HepG2 (cell line): ENCODE data around the gene ARL10. TPM values are rescaled to one million over a fixed set of nuclear protein-coding genes. Genes with fewer than 3 reads are reported as not detected.

Experiments used
- CEBPG ChIP-seq: IDR thresholded peaks from 2 replicates; pipeline ENCODE4 v1.6.1; 2016
- FLYWCH1 ChIP-seq: sonication (generic); formaldehyde crosslinking; IDR thresholded peaks from 2 replicates; pipeline ENCODE4 v1.8.1; 2023; ENCODE audit warnings: mild to moderate bottlenecking, missing genetic modification reagents
- JARID2 ChIP-seq: sonication (generic); formaldehyde crosslinking; IDR thresholded peaks from 2 replicates; pipeline ENCODE4 v1.8.1; 2023; ENCODE audit warnings: missing genetic modification reagents, inconsistent platforms; ENCODE audit not compliant: insufficient replicate concordance
- KDM5B ChIP-seq: sonication (generic); formaldehyde crosslinking; IDR thresholded peaks from 2 replicates; pipeline ENCODE4 v1.4.0; 2020; ENCODE audit warnings: missing genetic modification reagents, mild to moderate bottlenecking, borderline replicate concordance
- MTF2 ChIP-seq: sonication (generic); formaldehyde crosslinking; IDR thresholded peaks from 2 replicates; pipeline ENCODE4 v1.5.0; 2020; ENCODE audit warnings: missing genetic modification reagents, borderline replicate concordance
- MYC ChIP-seq: sonication (generic); formaldehyde crosslinking; IDR thresholded peaks from 2 replicates; pipeline ENCODE4 v1.9.0; 2021; ENCODE audit warnings: missing genetic modification reagents, borderline replicate concordance
- NFYB ChIP-seq: sonication (generic); formaldehyde crosslinking; IDR thresholded peaks from 2 replicates; pipeline ENCODE4 v1.4.0; 2020; ENCODE audit warnings: missing genetic modification reagents
- PRMT3 ChIP-seq: sonication (generic); formaldehyde crosslinking; IDR thresholded peaks from 2 replicates; pipeline ENCODE4 v1.8.1; 2022; ENCODE audit warnings: low read depth, mild to moderate bottlenecking, moderate library complexity, missing genetic modification reagents, borderline replicate concordance
- RBM39 ChIP-seq: fragments of 200-400 bp; formaldehyde crosslinking; IDR thresholded peaks from one replicate; pipeline ENCODE4 v1.6.1; 2018; ENCODE audit warnings: antibody characterized with exemption, mild to moderate bottlenecking, low read depth, low read length; ENCODE audit not compliant: poor library complexity, severe bottlenecking
- RFX5 ChIP-seq: IDR thresholded peaks from 2 replicates; pipeline ENCODE4 v1.6.1; 2011; ENCODE audit warnings: low read depth, low read length, improper control_type of control experiment
- SMC3 ChIP-seq: IDR thresholded peaks from 2 replicates; pipeline ENCODE4 v1.6.1; 2011; ENCODE audit warnings: low read length, improper control_type of control experiment
- SOX6 ChIP-seq, 2 experiments: fragments of 450-650 bp in 1 of 2; sonication (generic) in 1 of 2; formaldehyde crosslinking in 1 of 2; IDR thresholded peaks; 2 replicates each; pipeline versions ENCODE4 v1.4.0 to v1.6.1; 2017 to 2020; ENCODE audit warnings: antibody characterized with exemption in 1 of 2, mild to moderate bottlenecking in 1 of 2, missing genetic modification reagents in 1 of 2
- TEAD3 ChIP-seq: optimal IDR thresholded peaks from 2 replicates; pipeline ENCODE3; 2016; ENCODE audit warnings: borderline replicate concordance
- THAP11 ChIP-seq: IDR thresholded peaks from 2 replicates; pipeline ENCODE4 v1.6.1; 2016; ENCODE audit warnings: missing biosample characterization, missing genetic modification reagents
- ZNF331 ChIP-seq: sonication (generic); formaldehyde crosslinking; IDR thresholded peaks from 2 replicates; pipeline ENCODE4 v1.4.0; 2020; ENCODE audit warnings: missing genetic modification reagents
- ZNF563 ChIP-seq: sonication (generic); formaldehyde crosslinking; IDR thresholded peaks from 2 replicates; pipeline ENCODE4 v1.8.0; 2022; ENCODE audit warnings: mild to moderate bottlenecking, moderate library complexity, missing genetic modification reagents
- ZNF775 ChIP-seq: sonication (generic); formaldehyde crosslinking; IDR thresholded peaks from 2 replicates; pipeline ENCODE4 v1.4.0; 2020; ENCODE audit warnings: missing genetic modification reagents, mild to moderate bottlenecking, moderate library complexity, borderline replicate concordance
- polyA plus RNA-seq, 8 experiments: library from polyadenylated mRNA; depleted of rRNA in 3 of 8; stranded (reverse) in 7 of 8; unstranded in 1 of 8; fragments of >200 nt; fragmentation: Illumina TruSeq in 4 of 8; extraction: Trizol in 4 of 8; gene quantifications; 2 replicates each; pipeline versions ENCODE4 v1.2.1 to v1.2.3, GENCODE V29; 2011 to 2016; ENCODE audit warnings: low read depth in 4 of 8, missing spikeins in 1 of 8, mixed read lengths in 1 of 8; ENCODE audit not compliant: insufficient read depth in 1 of 8
- total RNA-seq, 5 experiments: library from RNA; depleted of rRNA; stranded (reverse); fragments of >200 nt; fragmentation: Illumina TruSeq; extraction: Trizol; gene quantifications; 2 replicates each; pipeline ENCODE4 v1.2.3, GENCODE V29; 2016; ENCODE audit warnings: low read depth in 1 of 5
- TF ChIP-seq, protein P1 (sequence below): sonication (generic); formaldehyde crosslinking; IDR thresholded peaks from 2 replicates; pipeline ENCODE4 v1.5.0; 2020; ENCODE audit warnings: mild to moderate bottlenecking, missing genetic modification reagents, borderline replicate concordance
- TF ChIP-seq, protein P2 (sequence below): sonication (generic); formaldehyde crosslinking; IDR thresholded peaks from 2 replicates; pipeline ENCODE4 v1.4.0; 2020; ENCODE audit warnings: mild to moderate bottlenecking, missing genetic modification reagents
- TF ChIP-seq, protein P3 (sequence below): sonication (generic); IDR thresholded peaks from 2 replicates; pipeline ENCODE4 v1.6.1; 2016; ENCODE audit warnings: low read depth, borderline replicate concordance

The ARL10 gene
- total and polyA plus RNA-seq, 2 of the 13 experiments (the other 11 are each of a cell fraction or from before 2014, with no cell fraction given): 0.18 to 0.50 TPM

DNA sequence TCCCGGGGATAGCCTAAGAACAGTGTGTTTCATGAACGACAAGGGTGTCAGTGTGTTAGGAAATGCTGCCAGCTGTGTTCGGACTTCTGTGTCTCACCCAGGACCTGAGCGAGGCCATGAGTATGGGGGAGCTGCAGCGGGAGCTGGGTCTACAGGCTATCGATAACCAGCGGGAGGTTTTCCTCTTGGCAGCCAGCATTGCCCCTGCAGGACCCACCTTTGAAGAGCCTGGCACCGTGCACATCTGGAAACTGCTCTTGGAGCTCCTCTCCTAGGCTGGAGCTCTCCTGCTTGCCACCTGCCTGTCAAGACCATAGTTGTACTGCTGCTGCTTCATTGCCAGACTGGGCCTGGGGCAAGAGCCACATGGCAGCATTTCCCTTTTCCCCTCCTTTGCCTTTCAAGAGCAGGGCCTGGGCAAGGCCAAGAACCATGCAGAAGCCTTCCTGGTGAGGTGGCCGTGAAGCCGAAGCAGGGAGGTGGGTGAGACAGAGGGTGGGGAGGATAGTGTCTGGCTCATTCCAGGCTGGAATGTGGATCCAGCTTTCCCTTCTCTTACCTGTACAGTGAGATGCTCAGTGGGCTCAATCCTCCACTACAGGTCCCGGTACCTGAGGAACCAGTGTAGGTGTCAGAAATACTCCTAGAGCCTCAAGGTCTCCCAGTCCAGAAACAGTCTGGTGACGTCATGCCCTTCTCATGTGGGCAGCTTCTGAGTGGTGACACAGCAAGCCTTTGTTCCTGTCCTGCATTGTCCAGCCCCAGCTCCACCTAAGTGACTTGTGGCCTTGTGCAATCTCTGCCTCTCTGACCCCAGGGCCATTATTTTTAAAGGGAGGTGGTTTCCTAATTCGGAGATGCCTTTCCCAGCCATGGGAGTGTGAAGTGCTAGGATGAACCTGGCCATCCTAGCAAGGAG lies 6.6 kb downstream of the ARL10 start (continued):
- TF ChIP-seq, protein P1, sequence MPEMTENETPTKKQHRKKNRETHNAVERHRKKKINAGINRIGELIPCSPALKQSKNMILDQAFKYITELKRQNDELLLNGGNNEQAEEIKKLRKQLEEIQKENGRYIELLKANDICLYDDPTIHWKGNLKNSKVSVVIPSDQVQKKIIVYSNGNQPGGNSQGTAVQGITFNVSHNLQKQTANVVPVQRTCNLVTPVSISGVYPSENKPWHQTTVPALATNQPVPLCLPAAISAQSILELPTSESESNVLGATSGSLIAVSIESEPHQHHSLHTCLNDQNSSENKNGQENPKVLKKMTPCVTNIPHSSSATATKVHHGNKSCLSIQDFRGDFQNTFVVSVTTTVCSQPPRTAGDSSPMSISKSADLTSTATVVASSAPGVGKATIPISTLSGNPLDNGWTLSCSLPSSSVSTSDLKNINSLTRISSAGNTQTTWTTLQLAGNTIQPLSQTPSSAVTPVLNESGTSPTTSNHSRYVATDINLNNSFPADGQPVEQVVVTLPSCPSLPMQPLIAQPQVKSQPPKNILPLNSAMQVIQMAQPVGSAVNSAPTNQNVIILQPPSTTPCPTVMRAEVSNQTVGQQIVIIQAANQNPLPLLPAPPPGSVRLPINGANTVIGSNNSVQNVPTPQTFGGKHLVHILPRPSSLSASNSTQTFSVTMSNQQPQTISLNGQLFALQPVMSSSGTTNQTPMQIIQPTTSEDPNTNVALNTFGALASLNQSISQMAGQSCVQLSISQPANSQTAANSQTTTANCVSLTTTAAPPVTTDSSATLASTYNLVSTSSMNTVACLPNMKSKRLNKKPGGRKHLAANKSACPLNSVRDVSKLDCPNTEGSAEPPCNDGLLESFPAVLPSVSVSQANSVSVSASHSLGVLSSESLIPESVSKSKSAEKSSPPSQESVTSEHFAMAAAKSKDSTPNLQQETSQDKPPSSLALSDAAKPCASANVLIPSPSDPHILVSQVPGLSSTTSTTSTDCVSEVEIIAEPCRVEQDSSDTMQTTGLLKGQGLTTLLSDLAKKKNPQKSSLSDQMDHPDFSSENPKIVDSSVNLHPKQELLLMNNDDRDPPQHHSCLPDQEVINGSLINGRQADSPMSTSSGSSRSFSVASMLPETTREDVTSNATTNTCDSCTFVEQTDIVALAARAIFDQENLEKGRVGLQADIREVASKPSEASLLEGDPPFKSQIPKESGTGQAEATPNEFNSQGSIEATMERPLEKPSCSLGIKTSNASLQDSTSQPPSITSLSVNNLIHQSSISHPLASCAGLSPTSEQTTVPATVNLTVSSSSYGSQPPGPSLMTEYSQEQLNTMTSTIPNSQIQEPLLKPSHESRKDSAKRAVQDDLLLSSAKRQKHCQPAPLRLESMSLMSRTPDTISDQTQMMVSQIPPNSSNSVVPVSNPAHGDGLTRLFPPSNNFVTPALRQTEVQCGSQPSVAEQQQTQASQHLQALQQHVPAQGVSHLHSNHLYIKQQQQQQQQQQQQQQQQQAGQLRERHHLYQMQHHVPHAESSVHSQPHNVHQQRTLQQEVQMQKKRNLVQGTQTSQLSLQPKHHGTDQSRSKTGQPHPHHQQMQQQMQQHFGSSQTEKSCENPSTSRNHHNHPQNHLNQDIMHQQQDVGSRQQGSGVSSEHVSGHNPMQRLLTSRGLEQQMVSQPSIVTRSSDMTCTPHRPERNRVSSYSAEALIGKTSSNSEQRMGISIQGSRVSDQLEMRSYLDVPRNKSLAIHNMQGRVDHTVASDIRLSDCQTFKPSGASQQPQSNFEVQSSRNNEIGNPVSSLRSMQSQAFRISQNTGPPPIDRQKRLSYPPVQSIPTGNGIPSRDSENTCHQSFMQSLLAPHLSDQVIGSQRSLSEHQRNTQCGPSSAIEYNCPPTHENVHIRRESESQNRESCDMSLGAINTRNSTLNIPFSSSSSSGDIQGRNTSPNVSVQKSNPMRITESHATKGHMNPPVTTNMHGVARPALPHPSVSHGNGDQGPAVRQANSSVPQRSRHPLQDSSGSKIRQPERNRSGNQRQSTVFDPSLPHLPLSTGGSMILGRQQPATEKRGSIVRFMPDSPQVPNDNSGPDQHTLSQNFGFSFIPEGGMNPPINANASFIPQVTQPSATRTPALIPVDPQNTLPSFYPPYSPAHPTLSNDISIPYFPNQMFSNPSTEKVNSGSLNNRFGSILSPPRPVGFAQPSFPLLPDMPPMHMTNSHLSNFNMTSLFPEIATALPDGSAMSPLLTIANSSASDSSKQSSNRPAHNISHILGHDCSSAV (CRISPR knock-in tag): no peak
- TF ChIP-seq ZNF563 (no peak), JARID2 (CRISPR knock-in tag) (no peak), SOX6 (IDR thresholded peaks at IDR 0.05) (no peak), SOX6 (CRISPR knock-in tag; IDR thresholded peaks at IDR 0.05) (peak; percentile 94), TEAD3 (CRISPR knock-in tag) (no peak), FLYWCH1 (no peak), PRMT3 (CRISPR knock-in tag) (no peak), KDM5B (CRISPR knock-in tag) (no peak), MTF2 (no peak), RFX5 (0 out of 2 replicates have a peak, but pooled peaks have one; percentile 42), THAP11 (CRISPR knock-in tag) (peak; percentile 65), NFYB (CRISPR knock-in tag) (no peak), MYC (CRISPR knock-in tag) (no peak), ZNF775 (CRISPR knock-in tag) (no peak), SMC3 (no peak), ZNF331 (no peak), CEBPG (CRISPR knock-in tag) (peak; percentile 87), RBM39 (no peak)
- TF ChIP-seq, protein P2, sequence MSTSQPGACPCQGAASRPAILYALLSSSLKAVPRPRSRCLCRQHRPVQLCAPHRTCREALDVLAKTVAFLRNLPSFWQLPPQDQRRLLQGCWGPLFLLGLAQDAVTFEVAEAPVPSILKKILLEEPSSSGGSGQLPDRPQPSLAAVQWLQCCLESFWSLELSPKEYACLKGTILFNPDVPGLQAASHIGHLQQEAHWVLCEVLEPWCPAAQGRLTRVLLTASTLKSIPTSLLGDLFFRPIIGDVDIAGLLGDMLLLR (CRISPR knock-in tag): no peak
- TF ChIP-seq, protein P3, sequence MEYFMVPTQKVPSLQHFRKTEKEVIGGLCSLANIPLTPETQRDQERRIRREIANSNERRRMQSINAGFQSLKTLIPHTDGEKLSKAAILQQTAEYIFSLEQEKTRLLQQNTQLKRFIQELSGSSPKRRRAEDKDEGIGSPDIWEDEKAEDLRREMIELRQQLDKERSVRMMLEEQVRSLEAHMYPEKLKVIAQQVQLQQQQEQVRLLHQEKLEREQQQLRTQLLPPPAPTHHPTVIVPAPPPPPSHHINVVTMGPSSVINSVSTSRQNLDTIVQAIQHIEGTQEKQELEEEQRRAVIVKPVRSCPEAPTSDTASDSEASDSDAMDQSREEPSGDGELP: no peak
